ENCODE results near the gene EFCAB6.

The EFCAB6 gene

DNA sequence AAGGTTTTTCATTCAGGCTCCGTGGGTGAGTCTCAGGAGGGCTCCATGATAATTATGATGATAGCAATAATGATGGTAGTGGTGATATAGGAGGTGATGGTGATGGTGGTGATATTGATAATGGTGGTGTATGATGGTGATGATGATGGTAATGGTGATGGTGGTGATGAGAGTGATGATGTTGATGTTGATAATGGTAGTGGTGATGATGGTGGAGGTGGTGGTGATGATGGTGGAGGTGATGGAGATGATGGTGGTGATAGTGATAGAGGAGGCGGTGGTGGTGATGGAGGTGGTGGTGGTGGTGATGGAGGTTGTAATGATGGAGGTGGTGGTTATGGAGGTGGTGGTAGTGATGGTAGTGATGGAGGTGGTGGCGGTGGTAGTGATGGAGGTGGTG is 320.9 kb downstream of the EFCAB6 start:
- H3K27me3 Mint-ChIP-seq (ENCODE audit: low read depth, poor library complexity), result peaks cover 18% of the 10 kb centered on the region
- no peaks in the 10 kb centered on the region for H3K4me1 Mint-ChIP-seq
- TF ChIP-seq, protein P1, sequence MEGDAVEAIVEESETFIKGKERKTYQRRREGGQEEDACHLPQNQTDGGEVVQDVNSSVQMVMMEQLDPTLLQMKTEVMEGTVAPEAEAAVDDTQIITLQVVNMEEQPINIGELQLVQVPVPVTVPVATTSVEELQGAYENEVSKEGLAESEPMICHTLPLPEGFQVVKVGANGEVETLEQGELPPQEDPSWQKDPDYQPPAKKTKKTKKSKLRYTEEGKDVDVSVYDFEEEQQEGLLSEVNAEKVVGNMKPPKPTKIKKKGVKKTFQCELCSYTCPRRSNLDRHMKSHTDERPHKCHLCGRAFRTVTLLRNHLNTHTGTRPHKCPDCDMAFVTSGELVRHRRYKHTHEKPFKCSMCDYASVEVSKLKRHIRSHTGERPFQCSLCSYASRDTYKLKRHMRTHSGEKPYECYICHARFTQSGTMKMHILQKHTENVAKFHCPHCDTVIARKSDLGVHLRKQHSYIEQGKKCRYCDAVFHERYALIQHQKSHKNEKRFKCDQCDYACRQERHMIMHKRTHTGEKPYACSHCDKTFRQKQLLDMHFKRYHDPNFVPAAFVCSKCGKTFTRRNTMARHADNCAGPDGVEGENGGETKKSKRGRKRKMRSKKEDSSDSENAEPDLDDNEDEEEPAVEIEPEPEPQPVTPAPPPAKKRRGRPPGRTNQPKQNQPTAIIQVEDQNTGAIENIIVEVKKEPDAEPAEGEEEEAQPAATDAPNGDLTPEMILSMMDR (IDR thresholded peaks at IDR 0.05), result no peak
- H3K36me3 Mint-ChIP-seq (ENCODE audit: low read depth), result no peaks in the 10 kb centered on the region
- H3K4me3 Mint-ChIP-seq, result no peak overlapping the region
- H3K9me3 Mint-ChIP-seq, result peaks cover 11% of the 10 kb centered on the region
- no peak for DNase-seq
- H3K27ac Mint-ChIP-seq, result no peak overlapping the region

DNA sequence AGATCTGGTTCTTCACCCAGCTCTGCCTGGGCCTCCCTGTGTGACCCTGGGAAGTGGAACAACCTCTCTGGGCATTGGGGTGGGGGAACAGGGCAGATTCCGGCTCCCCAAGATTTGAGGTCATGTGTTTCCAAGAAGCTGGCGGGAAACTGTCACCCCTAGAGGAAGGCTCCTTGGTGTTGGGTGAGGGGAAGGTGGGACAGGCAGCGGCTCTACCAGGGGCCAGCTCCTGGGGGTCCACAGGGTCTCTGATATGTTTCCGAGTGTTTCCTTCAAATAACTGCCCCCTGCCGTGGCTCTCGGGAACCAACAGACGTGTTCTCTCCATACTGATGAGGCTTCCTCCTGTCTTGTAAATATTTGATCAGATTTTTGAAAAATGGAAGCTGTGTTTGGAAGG is 321.8 kb downstream of the EFCAB6 start:
- peaks cover 18% of the 10 kb centered on the region for H3K27me3 Mint-ChIP-seq (ENCODE audit: low read depth, poor library complexity)
- H3K27ac Mint-ChIP-seq, result no peak overlapping the region
- no peaks in the 10 kb centered on the region for H3K4me1 Mint-ChIP-seq
- no peak overlapping the region for H3K4me3 Mint-ChIP-seq
- H3K9me3 Mint-ChIP-seq, result peaks cover 11% of the 10 kb centered on the region
- TF ChIP-seq, protein P1 (IDR thresholded peaks at IDR 0.05), result no peak
- H3K36me3 Mint-ChIP-seq (ENCODE audit: low read depth), result no peaks in the 10 kb centered on the region
- DNase-seq, result no peak

DNA sequence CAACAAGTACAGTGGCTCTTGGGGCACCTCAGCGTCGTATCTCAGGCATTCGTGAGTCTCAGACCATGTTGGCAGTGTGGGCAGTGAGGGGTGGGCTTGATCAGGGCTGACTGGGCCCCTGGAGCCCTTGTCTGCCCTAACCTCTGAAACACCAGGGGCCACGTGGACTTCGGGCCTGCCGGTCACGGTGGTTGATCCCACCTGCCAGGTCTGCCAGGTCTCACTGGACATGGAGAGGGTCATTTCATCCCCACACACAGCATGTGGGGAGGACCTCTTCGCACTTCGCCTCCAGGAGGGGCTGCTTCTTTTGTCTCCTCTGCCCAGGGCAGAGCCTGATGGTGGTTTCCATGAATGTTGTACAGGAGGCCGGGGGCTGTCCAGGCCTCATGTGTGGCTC is 323.2 kb downstream of the EFCAB6 start:
- Mint-ChIP-seq H3K4me1 (no peaks in the 10 kb centered on the region), H3K9me3 (no peaks in the 10 kb centered on the region), H3K27ac (no peak overlapping the region), H3K36me3 (ENCODE audit: low read depth) (no peaks in the 10 kb centered on the region), H3K4me3 (no peak overlapping the region), H3K27me3 (ENCODE audit: low read depth, poor library complexity) (peaks cover 18% of the 10 kb centered on the region)
- TF ChIP-seq, protein P1 (IDR thresholded peaks at IDR 0.05), result no peak
- no peak for DNase-seq

DNA sequence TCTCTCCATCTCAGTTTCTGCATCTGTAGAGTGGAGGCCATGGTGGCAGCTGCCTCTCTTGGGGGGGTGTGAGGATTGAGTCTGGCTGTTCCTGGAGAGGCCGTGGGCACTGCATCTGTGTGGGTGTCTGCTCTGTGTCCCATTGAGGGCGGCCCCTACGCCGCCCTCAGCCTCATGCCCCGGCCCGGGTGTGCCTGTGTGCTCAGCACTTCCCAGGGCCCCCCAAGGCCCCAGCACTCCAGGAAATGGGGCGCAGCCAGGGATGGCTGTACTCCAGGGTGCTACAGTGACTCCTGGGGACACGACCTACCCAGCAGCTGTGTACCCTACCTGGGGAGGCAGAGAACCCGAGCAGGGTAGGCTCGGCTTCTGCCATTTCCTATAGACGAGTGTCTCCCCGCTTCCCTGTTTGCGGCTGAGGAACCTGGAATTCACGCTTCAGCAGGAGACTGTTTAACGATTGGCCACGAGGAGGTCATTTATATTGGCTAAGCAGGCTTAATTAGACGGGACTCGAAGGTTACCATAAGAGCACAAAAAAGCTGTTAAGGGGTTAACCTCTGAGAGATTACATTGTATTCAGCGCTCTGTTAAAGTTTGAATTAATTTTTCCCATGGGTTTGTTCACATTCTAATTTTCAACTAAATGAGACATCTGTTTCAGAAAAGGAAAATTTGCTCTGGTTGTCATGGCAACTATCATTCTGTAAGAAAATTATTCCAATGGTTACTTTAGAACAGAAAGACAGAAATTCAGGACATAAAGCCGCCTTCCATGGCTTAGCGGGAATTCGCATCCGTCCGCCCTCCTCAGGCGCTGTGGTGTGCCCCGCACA is 323.9 kb downstream of the EFCAB6 start:
- Mint-ChIP-seq H3K9me3 (no peaks in the 10 kb centered on the region), H3K27me3 (ENCODE audit: low read depth, poor library complexity) (peaks cover 18% of the 10 kb centered on the region), H3K36me3 (ENCODE audit: low read depth) (no peaks in the 10 kb centered on the region)

DNA sequence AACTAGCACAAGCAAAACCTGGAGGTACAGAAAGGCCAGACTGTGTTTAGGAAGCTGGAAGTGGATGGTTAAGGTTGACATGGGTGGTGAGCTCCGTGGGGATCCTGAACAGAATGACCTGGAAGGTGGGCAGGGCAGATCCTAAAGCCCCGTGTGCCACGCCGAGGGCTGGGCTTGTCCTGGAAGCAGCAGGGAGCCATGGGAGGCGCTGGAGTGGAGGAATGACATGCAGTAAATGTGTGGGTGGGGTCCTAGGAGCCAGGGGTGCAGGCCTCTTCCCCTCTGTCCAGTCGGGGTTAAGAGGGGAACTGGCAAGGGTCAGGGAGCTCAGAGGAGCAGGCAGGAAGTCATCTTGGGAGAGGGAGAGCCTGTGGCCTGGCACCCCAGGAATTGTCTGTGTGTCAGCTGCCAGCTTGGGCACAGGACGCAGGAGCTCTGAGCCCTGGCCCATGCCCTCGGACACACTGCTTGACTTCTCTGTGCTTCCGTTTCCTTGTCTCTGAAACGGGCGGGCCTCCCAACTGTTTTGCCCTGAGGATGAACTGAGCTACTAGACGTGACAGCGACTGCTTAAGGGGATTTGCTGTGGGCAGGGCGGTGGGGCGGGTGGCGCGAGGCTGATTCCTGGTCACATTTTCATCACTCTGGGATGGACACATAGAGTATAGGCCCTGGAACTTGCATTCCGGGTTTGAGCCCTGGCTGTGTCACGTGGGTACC is 324.6 kb downstream of the EFCAB6 start:
- peaks cover 18% of the 10 kb centered on the region for H3K27me3 Mint-ChIP-seq (ENCODE audit: low read depth, poor library complexity)
- H3K36me3 Mint-ChIP-seq (ENCODE audit: low read depth), result no peaks in the 10 kb centered on the region
- no peaks in the 10 kb centered on the region for H3K9me3 Mint-ChIP-seq
- no peak for DNase-seq
- no peak overlapping the region for H3K4me3 Mint-ChIP-seq
- H3K4me1 Mint-ChIP-seq, result no peaks in the 10 kb centered on the region
- TF ChIP-seq, protein P1 (IDR thresholded peaks at IDR 0.05), result no peak
- H3K27ac Mint-ChIP-seq, result no peak overlapping the region

More for the DNA sequence above, 323.9 kb downstream of the EFCAB6 start:
- H3K4me3 Mint-ChIP-seq, result no peak overlapping the region
- H3K4me1 Mint-ChIP-seq, result no peaks in the 10 kb centered on the region
- TF ChIP-seq, protein P1 (IDR thresholded peaks at IDR 0.05), result no peak
- no peak overlapping the region for H3K27ac Mint-ChIP-seq
- DNase-seq, result no peak

All from nephron progenitor cell (in vitro differentiated cells).